ENCODE measurements around the gene ADM2. TPM values are rescaled to one million over a fixed set of nuclear protein-coding genes. Genes with fewer than 3 reads are reported as not detected.

Gene ADM2
- total RNA-seq, 4 donors from 2014 or later, result not detected

- peaks cover 9 to 100% (median 68%) of the 10 kb centered on the region in 3 donors for H3K36me3 ChIP-seq
- WGBS, 2 donors, result 92 to 93% methylated on average over 17 of the region's 17 CpGs
- H3K27ac ChIP-seq, result no peak overlapping the region
- TF ChIP-seq POLR2A (IDR thresholded peaks at IDR 0.05) (no peak), EP300 (IDR thresholded peaks at IDR 0.05) (no peak), CTCF (IDR thresholded peaks at IDR 0.05) (no peak)
- no peak for DNase-seq (ENCODE audit: low spot score in 2 of 2)
- H3K4me3 ChIP-seq, result no peak overlapping the region
- H3K27me3 ChIP-seq, result no peaks in the 10 kb centered on the region
- no peaks in the 10 kb centered on the region for H3K9me3 ChIP-seq
- H3K4me1 ChIP-seq, result no peaks in the 10 kb centered on the region
These were observed 20.4 kb upstream of the ADM2 start for GRCh38 chr22:50460938-50461337.

GRCh38 chr22:50461536-50461935 lies 19.8 kb upstream of the ADM2 start:
- Histone ChIP-seq H3K27me3 (no peaks in the 10 kb centered on the region), H3K36me3 (peaks cover 12 to 100% (median 68%) of the 10 kb centered on the region in 3 donors), H3K27ac (no peak overlapping the region), H3K9me3 (no peaks in the 10 kb centered on the region), H3K4me1 (no peaks in the 10 kb centered on the region), H3K4me3 (no peak overlapping the region)
- WGBS, 2 donors, result 88 to 92% methylated on average over 5 to 18 of the region's 26 CpGs
- DNase-seq (ENCODE audit: low spot score in 2 of 2), result no peak
- TF ChIP-seq POLR2A (IDR thresholded peaks at IDR 0.05), result no peak
- no peak for TF ChIP-seq CTCF (IDR thresholded peaks at IDR 0.05)
- no peak for TF ChIP-seq EP300 (IDR thresholded peaks at IDR 0.05)

GRCh38 chr22:50461979-50462540 lies 19.3 kb upstream of the ADM2 start:
- Histone ChIP-seq H3K27me3 (no peaks in the 10 kb centered on the region), H3K9me3 (no peaks in the 10 kb centered on the region), H3K4me3 (no peak overlapping the region), H3K27ac (no peak overlapping the region), H3K4me1 (no peaks in the 10 kb centered on the region), H3K36me3 (peaks cover 12 to 100% (median 68%) of the 10 kb centered on the region in 3 donors)
- DNase-seq (ENCODE audit: low spot score in 2 of 2), result no peak
- 93 to 95% methylated on average over 23 to 30 of the region's 30 CpGs for WGBS, 2 donors
- TF ChIP-seq POLR2A (IDR thresholded peaks at IDR 0.05), result no peak
- no peak for TF ChIP-seq EP300 (IDR thresholded peaks at IDR 0.05)
- TF ChIP-seq CTCF (IDR thresholded peaks at IDR 0.05), result no peak

- Histone ChIP-seq H3K27me3 (no peaks in the 10 kb centered on the region), H3K4me1 (peaks cover 0 to 2% (median 0%) of the 10 kb centered on the region in 4 donors), H3K4me3 (no peak overlapping the region), H3K27ac (no peak overlapping the region), H3K36me3 (peaks cover 12 to 99% (median 72%) of the 10 kb centered on the region in 3 donors), H3K9me3 (no peaks in the 10 kb centered on the region)
- WGBS, 2 donors, result 93 to 94% methylated on average over 26 to 28 of the region's 28 CpGs
- TF ChIP-seq POLR2A (IDR thresholded peaks at IDR 0.05), result no peak
- no peak for TF ChIP-seq EP300 (IDR thresholded peaks at IDR 0.05)
- no peak for TF ChIP-seq CTCF (IDR thresholded peaks at IDR 0.05)
- no peak for DNase-seq (ENCODE audit: low spot score in 2 of 2)
These were observed 18.0 kb upstream of the ADM2 start for GRCh38 chr22:50463188-50463900.

GRCh38 chr22:50464451-50464850 lies 16.9 kb upstream of the ADM2 start:
- DNase-seq (ENCODE audit: low spot score in 2 of 2), result no peak
- H3K4me3 ChIP-seq, result no peak overlapping the region
- H3K36me3 ChIP-seq, result peaks cover 12 to 88% (median 71%) of the 10 kb centered on the region in 3 donors
- H3K27ac ChIP-seq, result no peak overlapping the region
- TF ChIP-seq CTCF (IDR thresholded peaks at IDR 0.05), result no peak
- no peak for TF ChIP-seq POLR2A (IDR thresholded peaks at IDR 0.05)
- no peak for TF ChIP-seq EP300 (IDR thresholded peaks at IDR 0.05)
- WGBS, 2 donors, result 92 to 96% methylated on average over 9 to 15 of the region's 24 CpGs
- peaks cover 0 to 13% (median 7%) of the 10 kb centered on the region in 4 donors for H3K4me1 ChIP-seq
- no peaks in the 10 kb centered on the region for H3K9me3 ChIP-seq
- H3K27me3 ChIP-seq, result no peaks in the 10 kb centered on the region
